LoVo (cell line): ENCODE measurements around the gene ARHGAP33.

Experiments used
- DNase-seq: peaks from one replicate; pipeline ENCODE4 v3.0.0-alpha.2; 2016; ENCODE audit warnings: low spot score

The ARHGAP33 gene

DNA sequence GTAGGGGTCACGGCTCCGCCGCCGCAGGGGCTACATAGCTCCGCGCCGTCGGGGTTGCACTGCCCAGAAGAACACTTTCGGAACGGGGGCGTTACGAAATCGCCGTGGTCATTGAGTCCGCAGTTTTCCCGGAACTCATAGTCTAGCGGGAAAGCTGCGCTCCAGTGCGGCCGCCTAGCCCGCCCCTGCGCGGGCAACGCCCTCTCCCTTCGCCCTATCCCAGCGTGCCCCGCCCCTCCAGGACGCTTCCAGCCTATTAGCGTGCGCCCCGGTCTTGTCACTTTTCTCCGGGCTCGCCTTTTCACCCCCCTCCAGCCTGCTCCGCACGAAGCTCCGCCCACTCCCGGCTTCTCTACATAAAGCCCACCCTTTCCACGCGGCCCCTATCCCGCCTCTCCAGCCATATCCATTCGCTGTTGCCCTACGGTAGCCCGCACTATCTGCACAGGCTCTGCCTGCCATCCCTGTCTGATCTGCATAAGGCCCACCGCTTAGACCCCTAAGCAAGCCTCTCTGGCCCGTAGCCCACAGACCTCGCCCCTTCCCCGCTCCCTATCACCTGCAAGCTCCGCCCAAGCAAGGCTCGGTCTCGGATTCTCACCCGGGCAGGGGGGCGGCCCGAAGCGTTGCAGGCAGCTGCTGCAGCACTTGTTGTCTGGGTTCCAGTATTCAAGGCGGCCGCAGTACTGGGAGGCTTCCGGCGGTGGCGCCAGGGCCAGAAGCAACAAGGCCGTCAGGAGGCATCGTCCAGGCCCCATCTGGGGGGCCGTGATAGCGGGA lies 34.8 kb upstream of the ARHGAP33 start:
- DNase-seq = peak; percentile 95

DNA sequence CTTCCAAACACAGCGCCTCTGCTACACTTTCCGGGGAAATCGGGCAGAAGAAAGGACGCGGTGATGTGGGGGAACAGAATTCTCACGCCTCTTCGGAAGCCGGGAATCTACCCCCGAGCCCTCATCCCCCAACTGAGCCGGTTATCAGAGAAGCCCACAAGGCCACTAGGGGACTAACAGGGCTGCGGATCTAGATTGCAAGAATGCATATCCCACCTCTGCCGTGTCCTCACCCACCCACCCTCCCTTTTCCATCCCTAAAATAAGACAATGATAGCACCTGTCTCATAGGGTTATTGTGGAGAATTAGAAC lies 34.2 kb upstream of the ARHGAP33 start:
- no peak for DNase-seq

DNA sequence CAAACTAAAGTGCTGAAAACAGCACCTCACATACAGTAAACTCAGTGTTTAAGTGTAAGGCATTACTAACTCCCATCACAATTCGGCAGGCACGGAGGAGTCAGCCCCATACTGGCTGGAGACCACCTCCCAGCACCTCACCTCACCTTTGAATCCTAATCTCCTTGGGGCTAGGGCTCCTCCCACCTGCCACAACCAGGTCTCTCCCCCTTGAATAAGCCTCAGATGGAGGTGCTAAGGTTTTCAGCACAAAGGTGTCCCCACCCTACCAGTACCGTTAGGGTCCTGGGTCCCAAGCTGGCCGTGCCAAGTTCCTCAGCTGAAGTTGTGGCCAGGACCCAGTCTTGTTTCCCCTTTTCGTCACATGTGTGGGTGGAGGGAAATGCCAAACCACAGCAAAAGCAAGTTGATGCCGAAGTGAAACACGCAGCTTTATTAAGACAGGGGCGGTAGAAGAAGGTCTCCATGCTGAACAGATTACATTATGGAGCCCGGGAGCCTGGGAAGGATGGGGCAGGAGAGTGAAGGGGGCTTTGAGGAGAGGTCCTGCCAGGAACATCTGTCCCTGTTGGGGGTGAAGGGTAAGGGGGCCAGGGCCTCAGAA lies 33.1 kb upstream of the ARHGAP33 start, which contains the start of gene IGFLR1:
TSS of gene IGFLR1 (minus strand) at position 332 of the 604 bp plus-strand sequence. CDS start 1,272 bp downstream, outside the sequence.
- DNase-seq = no peak

DNA sequence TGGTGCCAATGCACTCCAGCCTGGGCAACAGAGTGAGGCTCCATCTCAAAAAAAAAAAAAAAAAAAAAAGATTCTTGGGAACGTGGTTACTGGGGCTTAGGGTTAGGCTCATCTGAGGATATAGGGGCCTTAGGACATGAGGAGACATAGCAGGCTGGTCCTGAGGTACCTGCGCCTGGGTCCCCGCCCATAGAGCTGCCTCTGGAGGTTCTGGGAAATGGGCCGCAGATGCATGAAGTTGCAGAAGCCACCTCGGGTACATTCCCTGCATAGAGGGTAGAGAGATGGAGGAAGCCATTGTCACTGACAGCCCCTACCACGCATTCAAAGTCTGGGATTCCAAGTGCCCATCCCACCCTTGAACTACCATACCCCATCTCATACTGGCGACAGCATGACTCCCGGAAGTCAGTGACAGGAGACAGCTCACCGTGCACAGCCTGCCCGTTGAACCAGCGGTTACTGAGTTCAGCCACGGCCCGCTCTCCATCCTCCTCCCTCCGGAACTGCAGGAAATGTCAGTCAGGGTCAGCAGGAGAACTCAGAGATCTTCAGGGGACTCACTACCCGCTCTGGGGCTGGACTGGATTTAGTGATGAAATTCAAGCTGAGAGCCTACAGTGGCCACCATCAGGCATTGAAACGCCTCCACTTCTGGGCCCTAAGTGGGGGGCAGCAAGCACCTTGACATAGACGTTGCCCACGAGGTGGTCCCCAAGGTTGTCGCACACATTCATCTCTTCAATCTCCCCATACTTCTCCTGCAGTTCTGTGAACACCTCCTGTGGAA lies 31.5 kb upstream of the ARHGAP33 start:
- DNase-seq = no peak

DNA sequence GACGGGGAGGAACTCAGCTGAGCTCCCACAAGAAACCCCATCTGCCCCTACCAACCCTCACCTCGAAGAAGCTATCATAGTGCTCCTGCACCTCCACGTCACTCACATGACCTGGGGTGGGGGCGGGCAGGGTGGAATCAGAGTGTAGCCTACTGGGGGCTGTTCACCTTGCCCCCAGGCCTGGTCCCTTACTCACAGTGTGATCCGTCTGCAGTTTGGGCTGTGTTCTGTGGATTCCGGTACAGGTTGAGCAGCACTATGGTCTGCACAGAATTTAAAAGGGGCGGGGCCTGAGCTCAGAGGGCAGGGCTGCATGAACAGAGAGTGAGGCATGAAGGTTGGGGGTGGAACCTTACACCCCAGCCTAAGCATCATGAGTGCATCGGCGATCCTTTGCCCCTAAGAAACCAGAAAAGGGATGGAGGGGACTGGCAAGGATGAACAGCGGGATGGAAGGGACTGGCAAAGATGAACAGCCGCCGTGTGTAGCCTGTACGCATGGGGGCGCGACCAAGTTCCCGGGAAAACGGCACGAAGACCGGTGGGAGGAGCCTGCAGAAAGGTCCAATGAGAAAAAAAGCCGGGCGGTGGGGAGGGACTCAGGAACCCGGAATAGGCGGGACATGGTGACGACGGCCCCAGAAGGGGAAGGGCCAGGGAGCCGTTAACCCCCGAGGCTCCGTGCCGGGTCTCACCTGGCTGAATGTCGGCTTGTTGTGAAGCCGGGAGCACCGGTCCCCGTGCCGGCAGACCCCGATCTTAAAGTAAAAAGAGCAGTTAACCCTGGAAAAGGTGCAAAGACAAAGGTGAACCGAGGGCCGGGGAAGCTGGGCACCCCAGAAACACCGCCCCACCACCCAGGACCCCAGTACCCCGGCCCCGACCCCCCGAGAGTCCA lies 30.7 kb upstream of the ARHGAP33 start:
- peak; percentile 96 for DNase-seq

DNA sequence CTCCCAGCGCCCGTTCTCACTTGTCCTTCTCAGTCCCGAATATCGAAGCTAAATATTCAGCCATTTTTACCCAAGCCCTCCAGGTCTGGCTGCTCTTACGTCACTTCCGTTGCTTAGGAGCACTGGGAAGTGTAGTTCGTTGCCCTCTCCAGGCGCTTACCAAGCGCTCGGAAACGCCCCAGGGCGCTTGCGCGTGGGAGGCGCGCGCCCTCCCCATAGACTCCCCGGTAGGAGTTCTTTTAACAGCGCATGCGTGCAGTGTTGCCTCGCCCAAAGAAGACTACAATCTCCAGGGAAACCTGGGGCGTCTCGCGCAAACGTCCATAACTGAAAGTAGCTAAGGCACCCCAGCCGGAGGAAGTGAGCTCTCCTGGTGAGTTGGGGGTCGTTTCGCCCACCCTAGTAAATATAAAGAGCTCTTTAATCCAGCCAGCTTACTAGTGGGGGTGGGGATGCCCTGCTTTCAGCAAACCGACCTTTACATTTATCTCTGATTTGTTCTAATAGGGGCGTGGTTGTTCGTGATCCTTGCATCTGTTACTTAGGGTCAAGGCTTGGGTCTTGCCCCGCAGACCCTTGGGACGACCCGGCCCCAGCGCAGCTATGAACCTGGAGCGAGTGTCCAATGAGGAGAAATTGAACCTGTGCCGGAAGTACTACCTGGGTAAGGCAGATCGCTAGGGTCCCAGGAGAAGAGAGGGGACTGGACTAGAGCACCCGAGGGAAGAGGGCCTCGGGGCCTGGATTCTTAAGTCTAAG lies 29.9 kb upstream of the ARHGAP33 start, which contains the start of the genes PSENEN and U2AF1L4:
TSS of gene PSENEN (plus strand) at position 324 of the 759 bp plus-strand sequence. CDS start at position 604, 280 bp downstream.
TSS of gene U2AF1L4 (minus strand) at position 91 of the 759 bp plus-strand sequence. CDS start at position 64, 27 bp downstream.
- peak; percentile 99 for DNase-seq

DNA sequence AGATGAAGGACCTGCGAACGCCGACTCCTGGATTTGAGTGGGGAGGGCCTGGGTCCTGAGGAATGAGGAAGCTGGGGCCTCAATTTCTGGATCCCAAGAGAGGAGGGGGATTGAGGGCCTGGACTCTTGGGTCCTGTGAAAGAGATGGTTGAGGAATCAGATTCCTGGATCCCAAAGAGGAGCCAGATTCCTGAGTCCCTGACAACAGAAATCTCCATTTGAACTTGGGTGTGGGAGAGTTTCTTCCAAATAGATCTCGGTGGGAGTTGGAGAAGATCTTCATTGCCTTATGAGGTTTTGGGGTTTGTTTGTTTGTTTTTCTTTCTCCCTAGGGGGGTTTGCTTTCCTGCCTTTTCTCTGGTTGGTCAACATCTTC lies 29.3 kb upstream of the ARHGAP33 start:
- DNase-seq = no peak

DNA sequence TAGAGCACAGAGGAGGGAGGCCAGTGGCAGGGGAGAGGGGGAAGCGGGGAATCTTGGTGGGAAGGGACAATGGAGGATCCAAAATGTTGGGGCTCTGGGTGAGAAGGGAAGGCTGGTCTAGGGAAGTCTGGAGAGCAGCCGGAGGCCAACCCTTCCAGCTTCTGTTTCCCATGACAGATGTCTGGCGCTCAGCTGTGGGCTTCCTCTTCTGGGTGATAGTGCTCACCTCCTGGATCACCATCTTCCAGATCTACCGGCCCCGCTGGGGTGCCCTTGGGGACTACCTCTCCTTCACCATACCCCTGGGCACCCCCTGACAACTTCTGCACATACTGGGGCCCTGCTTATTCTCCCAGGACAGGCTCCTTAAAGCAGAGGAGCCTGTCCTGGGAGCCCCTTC lies 28.8 kb upstream of the ARHGAP33 start:
- DNase-seq = no peak

DNA sequence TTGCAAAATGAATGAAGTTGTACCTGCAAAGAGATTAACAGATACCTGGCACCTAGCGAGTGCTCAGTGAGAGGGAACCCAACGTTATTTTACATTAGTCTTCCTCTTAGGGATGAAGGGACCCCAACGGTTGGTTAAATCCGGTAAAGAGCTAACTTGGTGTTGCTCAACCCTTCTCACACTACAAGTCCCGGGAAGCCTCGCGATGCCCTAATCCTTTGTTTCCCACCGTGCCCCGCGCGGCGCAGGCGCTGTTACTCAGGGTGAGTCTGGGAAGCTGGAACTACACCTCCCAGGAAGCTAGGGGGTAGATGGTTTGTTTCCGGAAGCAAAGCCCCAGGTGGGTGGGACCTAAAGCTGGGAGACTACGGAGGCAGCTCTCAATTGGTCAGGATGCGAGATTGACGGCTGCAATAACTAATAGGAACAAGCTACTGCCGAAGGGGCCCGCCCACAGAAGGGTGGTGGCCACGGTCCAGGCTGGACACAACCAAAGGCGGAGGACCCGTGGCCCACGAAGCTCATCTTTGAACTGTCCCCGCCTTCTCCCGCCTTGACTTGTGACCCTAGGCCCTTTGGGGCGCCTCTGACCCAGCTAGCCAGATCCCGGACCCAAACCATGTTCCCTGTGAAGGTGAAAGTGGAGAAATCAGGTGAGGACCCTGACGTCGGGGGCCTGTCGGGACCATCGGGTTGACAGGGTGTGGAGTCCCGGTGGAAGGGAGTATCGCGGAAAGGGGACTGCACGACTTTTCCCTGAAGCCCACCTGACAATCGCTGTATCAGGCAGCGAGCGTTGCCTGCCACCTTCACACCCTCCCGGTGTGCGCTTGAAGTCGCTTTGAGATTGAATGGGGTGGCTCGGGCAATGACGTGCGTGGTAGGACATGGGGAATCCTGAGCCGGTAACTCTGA lies 27.0 kb upstream of the ARHGAP33 start, which contains the start of gene LIN37:
TSS of gene LIN37 (plus strand) at position 471 of the 915 bp plus-strand sequence. CDS start at position 620, 149 bp downstream.
- peak; percentile 99 for DNase-seq

DNA sequence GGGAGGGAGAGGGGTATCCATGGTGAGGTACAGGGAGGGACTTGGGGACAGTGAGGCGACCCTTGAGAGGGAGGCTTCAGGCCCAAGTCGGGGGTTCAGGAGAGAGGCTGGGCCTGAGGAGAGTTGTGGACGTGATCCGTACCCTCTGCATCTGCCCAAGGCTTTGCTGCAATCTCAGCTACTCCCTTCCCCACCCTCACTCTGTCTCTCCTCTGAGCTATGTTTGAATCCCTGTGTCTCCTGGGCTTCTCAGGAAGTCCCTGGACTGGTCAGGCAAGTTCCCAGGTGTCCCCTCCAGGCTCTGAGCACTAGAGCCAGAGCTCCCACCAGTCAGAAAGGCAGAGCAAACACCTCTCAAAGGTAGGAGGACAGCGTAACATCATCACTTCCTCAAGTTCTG lies 25.2 kb upstream of the ARHGAP33 start:
- DNase-seq = no peak

DNA sequence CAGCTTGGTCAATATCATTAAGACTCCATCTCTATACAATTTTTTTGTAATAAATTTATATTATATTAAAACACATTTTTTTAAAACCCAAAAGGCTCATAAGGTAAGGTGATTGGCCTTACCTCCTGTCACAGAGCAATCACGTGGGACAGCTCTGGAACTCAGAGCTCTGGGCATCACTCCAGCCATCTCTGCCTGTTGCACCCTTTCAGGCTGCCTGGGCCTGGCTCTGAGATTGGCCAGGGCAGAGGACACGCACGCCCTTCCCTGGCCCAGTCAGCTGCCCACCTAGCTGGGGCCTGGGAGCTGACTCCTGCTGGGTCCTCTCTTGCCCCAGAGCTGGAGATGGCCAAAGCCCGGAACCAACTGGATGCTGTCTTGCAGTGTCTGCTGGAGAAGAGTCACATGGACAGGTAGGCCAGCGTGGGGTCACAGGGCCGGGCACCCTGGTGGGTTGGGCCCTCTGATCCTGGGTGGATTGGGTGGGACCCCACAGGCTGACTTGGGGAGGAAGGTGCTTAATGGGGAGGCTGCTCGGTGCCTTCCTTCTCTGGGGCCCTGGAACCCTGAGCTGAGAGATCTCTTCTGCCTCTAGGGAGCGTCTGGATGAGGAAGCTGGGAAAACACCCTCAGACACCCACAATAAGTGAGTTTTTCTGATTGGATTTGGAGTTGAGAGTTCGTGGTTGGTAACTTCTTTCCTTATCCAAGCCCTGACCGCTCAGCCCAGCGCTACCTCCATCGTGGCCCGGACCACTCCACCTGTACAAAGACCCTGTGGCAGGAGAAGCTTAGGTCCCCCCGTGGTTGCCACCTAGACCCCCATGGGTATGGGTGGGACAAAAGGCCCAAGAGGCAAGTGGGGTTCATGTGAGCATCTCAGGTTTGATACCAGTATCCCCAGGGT lies 23.3 kb upstream of the ARHGAP33 start:
- DNase-seq = no peak

DNA sequence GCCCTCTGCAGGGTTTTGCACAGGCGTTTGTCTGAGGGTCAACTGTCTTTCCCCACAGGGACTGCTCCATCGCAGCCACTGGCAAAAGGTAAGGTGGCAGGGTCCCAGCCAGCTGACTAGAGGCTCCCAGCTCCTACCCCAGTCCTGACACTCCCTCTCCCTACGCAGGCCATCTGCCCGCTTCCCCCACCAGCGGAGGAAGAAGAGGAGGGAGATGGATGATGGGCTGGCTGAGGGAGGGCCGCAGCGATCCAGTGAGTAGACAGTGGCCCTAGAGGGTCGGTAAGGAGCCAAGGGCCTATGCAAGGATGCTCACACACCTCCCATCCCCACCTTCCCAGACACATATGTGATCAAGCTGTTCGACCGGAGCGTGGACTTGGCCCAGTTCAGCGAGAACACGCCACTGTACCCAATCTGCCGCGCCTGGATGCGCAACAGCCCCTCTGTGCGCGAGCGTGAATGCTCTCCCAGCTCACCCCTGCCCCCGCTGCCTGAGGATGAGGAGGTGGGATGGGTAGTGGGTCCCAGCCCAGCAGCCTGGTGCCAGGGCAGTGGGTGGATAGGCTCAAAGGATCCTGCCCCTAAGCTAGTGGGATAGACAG lies 22.5 kb upstream of the ARHGAP33 start:
- DNase-seq = no peak

DNA sequence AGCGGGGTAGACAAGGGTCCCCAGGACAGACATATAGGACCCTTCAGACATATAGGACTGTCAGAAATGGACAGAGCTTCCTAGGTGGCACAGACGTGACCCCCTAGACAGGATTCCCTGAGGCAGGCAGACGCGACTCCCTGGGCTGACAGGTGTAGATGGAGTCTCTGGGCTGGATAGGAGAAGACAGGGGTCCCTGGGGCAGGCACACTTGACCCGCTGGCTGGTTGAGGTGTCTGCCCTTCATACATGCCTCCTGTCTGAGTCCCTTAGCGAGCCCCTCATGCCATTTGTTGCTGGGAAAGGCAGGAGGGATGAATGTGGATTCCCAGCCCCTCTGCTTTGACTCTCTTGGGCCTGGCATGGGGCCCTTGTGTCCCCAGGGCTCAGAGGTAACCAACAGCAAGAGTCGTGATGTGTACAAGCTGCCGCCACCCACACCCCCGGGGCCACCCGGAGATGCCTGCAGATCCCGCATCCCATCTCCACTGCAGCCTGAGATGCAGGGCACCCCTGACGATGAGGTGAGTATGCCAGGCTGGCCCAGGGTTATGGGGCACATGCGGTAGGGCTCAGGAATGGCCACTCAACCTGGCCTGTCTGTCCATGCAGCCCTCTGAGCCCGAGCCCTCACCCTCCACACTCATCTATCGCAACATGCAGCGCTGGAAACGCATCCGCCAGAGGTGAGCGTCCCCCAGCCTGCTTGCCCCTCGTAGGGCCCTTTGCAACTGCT lies 21.6 kb upstream of the ARHGAP33 start:
- DNase-seq = no peak

DNA sequence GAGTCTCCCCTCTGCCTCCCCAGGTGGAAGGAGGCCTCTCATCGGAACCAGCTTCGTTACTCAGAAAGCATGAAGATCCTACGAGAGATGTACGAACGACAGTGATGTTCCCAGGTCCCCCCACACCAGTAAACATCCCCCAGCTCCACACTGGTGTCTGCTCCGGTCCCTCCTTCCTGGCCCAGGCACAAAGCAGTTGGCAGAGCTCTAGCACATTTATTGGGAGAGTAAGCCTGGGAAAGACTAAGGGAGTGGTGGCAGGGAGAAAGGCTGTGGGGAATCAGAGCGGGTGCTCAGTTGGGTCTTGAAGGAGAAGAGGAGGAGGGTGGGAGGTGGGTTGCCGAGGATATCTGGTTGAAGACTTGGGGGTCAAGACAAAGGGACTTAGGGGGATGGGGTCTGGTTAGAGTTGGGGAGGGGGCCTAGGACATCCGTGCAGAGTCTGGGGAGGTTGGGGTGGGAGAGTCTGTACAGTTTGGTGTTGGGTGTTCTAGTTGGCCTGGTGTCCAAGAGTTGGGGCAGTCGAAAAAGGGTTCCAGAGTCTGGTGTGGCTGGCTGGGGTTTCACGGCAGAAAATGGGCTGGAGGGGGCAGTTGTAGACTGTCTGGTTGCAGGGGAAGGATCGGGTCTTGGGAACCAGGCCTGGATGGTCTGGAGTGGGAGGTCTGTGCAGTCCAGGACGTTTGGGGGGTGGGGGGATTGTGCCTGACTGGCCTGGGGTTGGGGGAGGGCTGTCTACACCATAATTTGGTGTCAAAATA lies 20.8 kb upstream of the ARHGAP33 start:
- no peak for DNase-seq

DNA sequence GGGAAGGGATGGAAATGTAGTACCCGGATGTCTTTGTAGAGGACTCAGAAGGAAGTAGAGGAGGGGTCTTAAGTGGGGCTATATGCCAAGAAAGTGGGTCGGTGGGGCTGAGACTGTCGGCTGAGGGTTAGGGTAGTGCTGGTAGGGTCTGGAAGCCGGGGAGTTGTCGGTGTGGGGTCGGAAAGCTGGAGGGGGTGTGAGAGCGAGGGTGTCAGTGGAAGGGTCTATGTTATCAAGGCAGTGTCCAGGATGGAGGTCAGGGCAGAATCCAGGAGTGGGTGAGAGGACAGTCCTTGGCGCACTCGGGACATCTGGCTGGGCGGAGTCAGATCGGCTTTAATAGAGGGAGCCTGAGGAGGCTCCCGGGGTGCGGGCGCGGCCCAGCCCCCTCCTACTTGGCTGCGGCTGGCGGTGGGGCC lies 20.2 kb upstream of the ARHGAP33 start:
- no peak for DNase-seq

DNA sequence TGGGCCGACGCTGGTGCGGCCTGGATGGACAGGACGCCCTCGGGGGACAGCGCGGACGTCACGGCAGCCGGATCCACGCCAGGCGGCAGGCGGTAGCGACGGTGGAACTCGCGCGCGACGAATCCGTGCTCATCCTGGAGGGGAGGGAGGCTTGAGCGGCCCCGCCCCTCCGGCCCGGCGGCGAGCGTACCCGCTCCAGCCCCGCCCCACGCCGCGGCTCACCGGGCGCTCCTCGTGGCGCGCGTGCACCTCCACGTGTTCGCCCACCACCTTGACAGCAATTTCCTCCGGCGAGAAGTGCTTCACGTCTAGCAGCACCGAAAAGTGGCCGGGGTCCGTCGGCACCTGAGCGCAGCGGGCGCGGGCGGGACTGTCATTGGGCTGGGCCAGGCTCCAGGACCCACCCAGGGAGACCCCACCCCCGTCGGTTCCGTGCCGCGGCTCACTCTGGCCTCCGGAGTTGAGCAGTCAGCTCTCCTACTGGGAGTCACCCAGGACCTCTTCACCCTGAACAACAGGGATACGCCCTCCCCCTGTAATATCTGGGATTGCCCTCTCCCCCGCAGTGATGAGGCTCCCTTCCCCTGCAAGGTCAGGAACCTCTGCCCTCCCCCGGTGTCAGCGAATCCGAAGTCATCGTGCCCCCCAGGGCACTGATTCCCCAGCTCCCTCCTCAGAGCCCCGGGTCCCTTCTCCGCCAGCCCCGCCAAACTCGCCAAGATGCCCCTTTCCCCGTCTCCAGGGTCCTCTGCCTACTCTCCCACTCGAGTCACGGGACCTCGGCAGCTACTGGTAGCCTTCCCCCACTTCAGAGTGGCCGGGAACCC lies 19.6 kb upstream of the ARHGAP33 start:
- no peak for DNase-seq
